Loucy (cell line): ENCODE measurements around the gene TBL1X.

ENCODE experiments used
- H2AFZ ChIP-seq: fragments of 200-600 bp; sonication (generic); 2 replicates; pipeline ENCODE4 v1.6.0; 2016; ENCODE audit warnings: antibody characterized with exemption, mild to moderate bottlenecking, low read length, moderate library complexity
- H3F3A ChIP-seq: fragments of 200-600 bp; 2 replicates; pipeline ENCODE4 v1.6.0; 2016; ENCODE audit warnings: antibody characterized with exemption, low read depth, mild to moderate bottlenecking
- H3K27me3 ChIP-seq: fragments of 200-600 bp; sonication (generic); 2 replicates; pipeline ENCODE4 v1.6.1; 2014; ENCODE audit warnings: low read length, mild to moderate bottlenecking; ENCODE audit not compliant: insufficient read depth, poor library complexity, severe bottlenecking
- H3K36me3 ChIP-seq: fragments of 200-600 bp; sonication (generic); 2 replicates; pipeline ENCODE4 v1.6.1; 2016; ENCODE audit warnings: low read length; ENCODE audit not compliant: insufficient read depth
- H3K4me1 ChIP-seq: fragments of 200-600 bp; sonication (generic); 2 replicates; pipeline ENCODE4 v1.5.1; 2014; ENCODE audit warnings: low read length, mild to moderate bottlenecking; ENCODE audit not compliant: insufficient read depth, poor library complexity, severe bottlenecking
- H3K4me2 ChIP-seq: fragments of 200-600 bp; sonication (generic); 2 replicates; pipeline ENCODE4 v1.6.0; 2014; ENCODE audit warnings: antibody characterized with exemption, low read length, low read depth, mild to moderate bottlenecking; ENCODE audit not compliant: poor library complexity, severe bottlenecking
- H3K4me3 ChIP-seq: fragments of 200-600 bp; sonication (generic); 2 replicates; pipeline ENCODE4 v1.5.1; 2014; ENCODE audit warnings: low read length, mild to moderate bottlenecking, mixed read lengths; ENCODE audit not compliant: poor library complexity, severe bottlenecking
- H3K79me2 ChIP-seq: fragments of 200-600 bp; sonication (generic); 2 replicates; pipeline ENCODE4 v1.6.1; 2014; ENCODE audit warnings: low read length; ENCODE audit not compliant: insufficient read depth
- H3K9ac ChIP-seq: fragments of 200-600 bp; sonication (generic); 2 replicates; pipeline ENCODE4 v1.6.0; 2014; ENCODE audit warnings: mild to moderate bottlenecking, low read depth, low read length, moderate library complexity; ENCODE audit not compliant: poor library complexity, severe bottlenecking
- H3K9me2 ChIP-seq: fragments of 200-600 bp; sonication (generic); replicated peaks from 2 replicates; pipeline ENCODE4 v1.6.1; 2016; ENCODE audit warnings: low read depth, low read length, mixed read lengths
- H3K9me3 ChIP-seq: fragments of 200-600 bp; sonication (generic); 2 replicates; pipeline ENCODE4 v1.6.1; 2014; ENCODE audit warnings: mild to moderate bottlenecking, antibody characterized with exemption, low read length, low read depth; ENCODE audit not compliant: insufficient read depth
- H4K20me1 ChIP-seq: fragments of 200-600 bp; sonication (generic); 2 replicates; pipeline ENCODE4 v1.6.0; 2014; ENCODE audit warnings: antibody characterized with exemption, low read length, mild to moderate bottlenecking; ENCODE audit not compliant: insufficient read depth, poor library complexity, severe bottlenecking
- EZH2phosphoT487 ChIP-seq: fragments of 200-600 bp; IDR thresholded peaks from 2 replicates; pipeline ENCODE4 v1.6.1; 2018; ENCODE audit warnings: antibody characterized with exemption, mild to moderate bottlenecking, moderate library complexity, borderline replicate concordance
- TF ChIP-seq, protein P1 (sequence below): fragments of 200-600 bp; sonication (generic); conservative IDR thresholded peaks from 2 replicates; pipeline ENCODE4 v1.5.1; 2014; ENCODE audit warnings: mild to moderate bottlenecking, antibody characterized with exemption, low read length

Gene TBL1X

DNA sequence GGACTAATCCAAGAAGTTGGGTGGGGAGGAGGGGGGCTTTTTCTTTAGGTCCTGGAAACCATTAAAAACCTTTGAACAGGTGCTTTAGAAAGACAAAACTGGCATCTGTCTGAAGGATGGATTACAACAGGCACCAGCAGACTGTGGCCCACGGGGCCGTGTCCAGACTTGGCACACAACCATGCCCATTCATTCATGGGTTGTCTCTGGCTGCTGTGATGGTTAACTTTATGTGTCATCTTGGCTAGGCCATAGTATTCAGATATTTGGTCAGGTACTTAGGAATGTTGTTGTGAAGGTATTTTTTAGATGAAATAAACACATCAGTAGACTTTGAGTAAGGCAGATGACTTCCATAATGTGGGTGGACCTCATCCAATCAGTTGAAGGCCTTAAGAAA lies 45.5 kb downstream of the TBL1X start:
- peaks cover 3% of the 10 kb centered on the region for H3K4me1 ChIP-seq
- no peaks in the 10 kb centered on the region for H3K79me2 ChIP-seq
- no peaks in the 10 kb centered on the region for H3F3A ChIP-seq
- no peak overlapping the region for H3K4me3 ChIP-seq
- H3K27me3 ChIP-seq: no peaks in the 10 kb centered on the region
- H3K36me3 ChIP-seq: no peaks in the 10 kb centered on the region; the same call in 1 of the 2 replicates
- H3K9me3 ChIP-seq: no peaks in the 10 kb centered on the region
- H3K9ac ChIP-seq: no peak overlapping the region
- H3K9me2 ChIP-seq: no peaks in the 10 kb centered on the region
- TF ChIP-seq EZH2phosphoT487: no peak
- TF ChIP-seq, protein P1, sequence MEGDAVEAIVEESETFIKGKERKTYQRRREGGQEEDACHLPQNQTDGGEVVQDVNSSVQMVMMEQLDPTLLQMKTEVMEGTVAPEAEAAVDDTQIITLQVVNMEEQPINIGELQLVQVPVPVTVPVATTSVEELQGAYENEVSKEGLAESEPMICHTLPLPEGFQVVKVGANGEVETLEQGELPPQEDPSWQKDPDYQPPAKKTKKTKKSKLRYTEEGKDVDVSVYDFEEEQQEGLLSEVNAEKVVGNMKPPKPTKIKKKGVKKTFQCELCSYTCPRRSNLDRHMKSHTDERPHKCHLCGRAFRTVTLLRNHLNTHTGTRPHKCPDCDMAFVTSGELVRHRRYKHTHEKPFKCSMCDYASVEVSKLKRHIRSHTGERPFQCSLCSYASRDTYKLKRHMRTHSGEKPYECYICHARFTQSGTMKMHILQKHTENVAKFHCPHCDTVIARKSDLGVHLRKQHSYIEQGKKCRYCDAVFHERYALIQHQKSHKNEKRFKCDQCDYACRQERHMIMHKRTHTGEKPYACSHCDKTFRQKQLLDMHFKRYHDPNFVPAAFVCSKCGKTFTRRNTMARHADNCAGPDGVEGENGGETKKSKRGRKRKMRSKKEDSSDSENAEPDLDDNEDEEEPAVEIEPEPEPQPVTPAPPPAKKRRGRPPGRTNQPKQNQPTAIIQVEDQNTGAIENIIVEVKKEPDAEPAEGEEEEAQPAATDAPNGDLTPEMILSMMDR: no peak
- no peaks in the 10 kb centered on the region for H4K20me1 ChIP-seq
- no peak overlapping the region for H3K4me2 ChIP-seq
- H2AFZ ChIP-seq: no peak overlapping the region

DNA sequence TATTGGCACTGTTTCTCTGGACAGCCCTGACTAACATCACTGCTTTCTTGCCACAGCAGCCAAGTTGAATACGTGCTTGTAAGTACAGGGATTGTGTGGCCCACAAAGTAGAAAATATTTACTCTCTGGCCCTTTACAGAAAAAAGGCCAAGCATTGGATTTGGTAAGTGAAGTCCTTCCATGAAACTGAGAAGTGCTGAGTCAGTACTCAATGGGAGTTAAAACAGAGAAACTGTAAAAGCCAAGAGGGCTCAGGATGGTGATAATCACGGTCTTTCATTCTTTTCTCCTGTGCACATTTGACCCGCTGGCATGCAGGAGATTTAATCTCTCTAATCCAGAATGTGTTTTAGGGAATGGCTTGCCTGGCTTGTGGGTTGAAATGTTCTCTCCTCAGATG lies 46.1 kb downstream of the TBL1X start:
- TF ChIP-seq, protein P1: no peak
- TF ChIP-seq EZH2phosphoT487: no peak
- Histone ChIP-seq H3K9me3 (no peaks in the 10 kb centered on the region), H3K36me3 (no peaks in the 10 kb centered on the region; the same call in 1 of the 2 replicates), H3K4me2 (no peak overlapping the region), H3K79me2 (no peaks in the 10 kb centered on the region), H2AFZ (no peak overlapping the region), H3K9ac (no peak overlapping the region), H3K9me2 (no peaks in the 10 kb centered on the region), H3K27me3 (no peaks in the 10 kb centered on the region), H3F3A (no peaks in the 10 kb centered on the region), H3K4me1 (peaks cover 9% of the 10 kb centered on the region), H3K4me3 (no peak overlapping the region), H4K20me1 (no peaks in the 10 kb centered on the region)

DNA sequence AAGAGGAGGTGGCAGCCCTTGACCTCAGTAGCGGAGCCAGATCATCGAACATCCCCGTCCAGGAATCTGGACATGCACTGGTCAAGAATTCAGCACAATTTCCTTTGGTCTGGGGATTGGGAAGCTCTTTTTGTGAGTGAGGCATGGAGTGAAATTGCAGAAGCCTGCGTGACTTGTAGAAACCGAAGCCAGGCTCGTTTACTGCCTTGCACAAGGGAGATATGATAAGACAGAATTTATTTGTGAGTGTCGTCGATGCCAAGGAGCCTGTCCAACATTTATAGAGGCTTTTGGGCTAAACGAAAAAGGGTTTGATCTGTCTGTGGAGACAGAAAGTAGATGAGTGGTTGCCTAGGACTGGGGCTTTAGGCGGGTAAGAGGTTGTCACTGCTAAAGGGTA lies 50.6 kb downstream of the TBL1X start:
- Histone ChIP-seq H3K9me3 (no peaks in the 10 kb centered on the region), H3K4me1 (peaks cover 18% of the 10 kb centered on the region), H3K79me2 (no peaks in the 10 kb centered on the region), H3K4me2 (no peak overlapping the region), H3F3A (no peaks in the 10 kb centered on the region), H3K36me3 (no peaks in the 10 kb centered on the region; the same call in 1 of the 2 replicates), H3K4me3 (no peak overlapping the region), H3K9ac (no peak overlapping the region), H2AFZ (no peak overlapping the region), H3K9me2 (no peaks in the 10 kb centered on the region), H4K20me1 (no peaks in the 10 kb centered on the region), H3K27me3 (no peaks in the 10 kb centered on the region)
- TF ChIP-seq, protein P1: no peak
- no peak for TF ChIP-seq EZH2phosphoT487
